Kasumi-1 (cell line): ENCODE measurements around the gene TMEM237.
"Not testable (repeated sequence)": the region's sequence is repeated elsewhere in the genome, so short reads cannot be mapped to it uniquely, and the experiment has no call there.

ENCODE experiments used
- DNase-seq, 2 experiments: peaks; one replicate each; lab custom pipeline; 2025; lab: John Stamatoyannopoulos, UW

The TMEM237 gene

GRCh38 chr2:201643216-201643890 lies at the start of gene TMEM237:
TMEM237 (minus strand) TSS chr2:201643503; CDS start chr2:201643400, 103 bp downstream.
- peak; percentile 17 to 34 for DNase-seq

- no peak for DNase-seq
Observed at GRCh38 chr2:201685156-201685555, 41.9 kb upstream of the TMEM237 start.

- DNase-seq: peak in 1 of 2 experiments; percentile 23
Observed at GRCh38 chr2:201680743-201681142, 37.4 kb upstream of the TMEM237 start.

GRCh38 chr2:201678401-201678800 lies 35.1 kb upstream of the TMEM237 start:
- peak; percentile 13 to 20 for DNase-seq

GRCh38 chr2:201675454-201675853 lies 32.2 kb upstream of the TMEM237 start:
- no peak for DNase-seq

GRCh38 chr2:201674794-201675193 lies 31.5 kb upstream of the TMEM237 start:
- no peak for DNase-seq

- DNase-seq: peak; percentile 39 to 41
Observed at GRCh38 chr2:201674298-201674697, 31.0 kb upstream of the TMEM237 start.

- DNase-seq: no peak
Observed at GRCh38 chr2:201673546-201673945, 30.2 kb upstream of the TMEM237 start.

GRCh38 chr2:201671205-201671604 lies 27.9 kb upstream of the TMEM237 start:
- not testable (repeated sequence) for DNase-seq

- no peak for DNase-seq
Observed at GRCh38 chr2:201669865-201670264, 26.6 kb upstream of the TMEM237 start.

GRCh38 chr2:201668402-201668910 lies 25.2 kb upstream of the TMEM237 start:
- no peak for DNase-seq

- no peak for DNase-seq
Observed at GRCh38 chr2:201664334-201664733, 21.0 kb upstream of the TMEM237 start.

GRCh38 chr2:201661366-201661765 lies 18.1 kb upstream of the TMEM237 start:
- peak; percentile 87 to 90 for DNase-seq

GRCh38 chr2:201660293-201660895 lies 17.1 kb upstream of the TMEM237 start:
- DNase-seq: peak; percentile 79 to 82

- no peak for DNase-seq
Observed at GRCh38 chr2:201656740-201657139, 13.4 kb upstream of the TMEM237 start.

GRCh38 chr2:201656102-201656501 lies 12.8 kb upstream of the TMEM237 start:
- no peak for DNase-seq

GRCh38 chr2:201654616-201655384 lies 11.5 kb upstream of the TMEM237 start:
- DNase-seq: peak in 1 of 2 experiments; percentile 10

- no peak for DNase-seq
Observed at GRCh38 chr2:201653221-201653620, 9.9 kb upstream of the TMEM237 start.

GRCh38 chr2:201649442-201649841 lies 6.1 kb upstream of the TMEM237 start:
- DNase-seq: no peak

- DNase-seq: no peak
Observed at GRCh38 chr2:201647431-201647830, 4.1 kb upstream of the TMEM237 start.

- DNase-seq: no peak
Observed at GRCh38 chr2:201644001-201644400, 698 bp upstream of the TMEM237 start.

GRCh38 chr2:201642579-201643215 lies 606 bp downstream of the TMEM237 start:
- peak; percentile 81 to 86 for DNase-seq
